ENCODE measurements around the gene MMP24. TPM values are rescaled to one million over a fixed set of nuclear protein-coding genes. Genes with fewer than 3 reads are reported as not detected.
A peak's percentile ranks its signal among the peaks of the same experiment; 100 is the strongest.

The MMP24 gene
- total and polyA plus RNA-seq, 2 of the 13 experiments (the other 11 are each of a cell fraction or from before 2014, with no cell fraction given), result 0.29 to 0.35 TPM

GRCh38 chr20:35285806-35286076, 59.3 kb downstream of the MMP24 start (continued):
- TF ChIP-seq RERE (CRISPR knock-in tag; IDR thresholded peaks at IDR 0.05; ENCODE audit: low read depth) (0 out of 2 replicates have a peak, but pooled peaks have one; percentile 2), CCAR2 (optimal IDR thresholded peaks at IDR 0.05; ENCODE audit: low read depth, low read length) (no peak), HMG20B (CRISPR knock-in tag; conservative IDR thresholded peaks at IDR 0.05) (no peak), FOXP1 (IDR thresholded peaks at IDR 0.05) (no peak), FOXP1 (CRISPR knock-in tag; IDR thresholded peaks at IDR 0.05) (no peak), FOXJ3 (CRISPR knock-in tag; IDR thresholded peaks at IDR 0.05; ENCODE audit: borderline replicate concordance) (no peak), SP4 (CRISPR knock-in tag; IDR thresholded peaks at IDR 0.05) (peak; percentile 29; the same call in 1 of the 2 replicates), ZC3H4 (CRISPR knock-in tag; IDR thresholded peaks at IDR 0.05; ENCODE audit: borderline replicate concordance) (0 out of 2 replicates have a peak, but pooled peaks have one; percentile 19), NFE2L1 (CRISPR knock-in tag; IDR thresholded peaks at IDR 0.05; ENCODE audit: borderline replicate concordance) (no peak), ERF (CRISPR knock-in tag; IDR thresholded peaks at IDR 0.05) (no peak), NFYC (CRISPR knock-in tag; IDR thresholded peaks at IDR 0.05) (no peak), NFE2L2 (IDR thresholded peaks at IDR 0.05; ENCODE audit: low read length) (peak; percentile 97), NR2F1 (CRISPR knock-in tag; IDR thresholded peaks at IDR 0.05) (no peak), RFX5 (IDR thresholded peaks at IDR 0.05; ENCODE audit: low read depth, low read length) (peak; percentile 61; the same call in 1 of the 2 replicates), SMC3 (IDR thresholded peaks at IDR 0.05; ENCODE audit: low read length) (no peak), MEF2D (CRISPR knock-in tag; IDR thresholded peaks at IDR 0.05) (no peak), ZBED4 (CRISPR knock-in tag; IDR thresholded peaks at IDR 0.05; ENCODE audit: borderline replicate concordance) (no peak), ZFYVE20 (CRISPR knock-in tag; IDR thresholded peaks at IDR 0.05; ENCODE audit: borderline replicate concordance, low read depth) (no peak), ELF3 (CRISPR knock-in tag; IDR thresholded peaks at IDR 0.05) (0 out of 2 replicates have a peak, but pooled peaks have one; percentile 54), ZNF549 (CRISPR knock-in tag; IDR thresholded peaks at IDR 0.05) (no peak)
- TF ChIP-seq, protein P1, sequence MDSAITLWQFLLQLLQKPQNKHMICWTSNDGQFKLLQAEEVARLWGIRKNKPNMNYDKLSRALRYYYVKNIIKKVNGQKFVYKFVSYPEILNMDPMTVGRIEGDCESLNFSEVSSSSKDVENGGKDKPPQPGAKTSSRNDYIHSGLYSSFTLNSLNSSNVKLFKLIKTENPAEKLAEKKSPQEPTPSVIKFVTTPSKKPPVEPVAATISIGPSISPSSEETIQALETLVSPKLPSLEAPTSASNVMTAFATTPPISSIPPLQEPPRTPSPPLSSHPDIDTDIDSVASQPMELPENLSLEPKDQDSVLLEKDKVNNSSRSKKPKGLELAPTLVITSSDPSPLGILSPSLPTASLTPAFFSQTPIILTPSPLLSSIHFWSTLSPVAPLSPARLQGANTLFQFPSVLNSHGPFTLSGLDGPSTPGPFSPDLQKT (CRISPR knock-in tag; IDR thresholded peaks at IDR 0.05; ENCODE audit: borderline replicate concordance), result no peak
- TF ChIP-seq, protein P2, sequence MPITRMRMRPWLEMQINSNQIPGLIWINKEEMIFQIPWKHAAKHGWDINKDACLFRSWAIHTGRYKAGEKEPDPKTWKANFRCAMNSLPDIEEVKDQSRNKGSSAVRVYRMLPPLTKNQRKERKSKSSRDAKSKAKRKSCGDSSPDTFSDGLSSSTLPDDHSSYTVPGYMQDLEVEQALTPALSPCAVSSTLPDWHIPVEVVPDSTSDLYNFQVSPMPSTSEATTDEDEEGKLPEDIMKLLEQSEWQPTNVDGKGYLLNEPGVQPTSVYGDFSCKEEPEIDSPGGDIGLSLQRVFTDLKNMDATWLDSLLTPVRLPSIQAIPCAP (CRISPR knock-in tag; IDR thresholded peaks at IDR 0.05; ENCODE audit: low read depth), result no peak

Measured in HepG2 (cell line).